Mesodermal cell (in vitro differentiated cells): Measurements from ENCODE around the gene PPP2R2B.

Experiments used
- H3K27ac ChIP-seq: 2 replicates; pipeline ENCODE4 v1.7.0; 2013; ENCODE audit warnings: mild to moderate bottlenecking, low read depth, low read length, moderate library complexity; ENCODE audit not compliant: severe bottlenecking
- H3K36me3 ChIP-seq: 2 replicates; pipeline ENCODE4 v1.7.1; 2013; ENCODE audit warnings: mild to moderate bottlenecking, low read length, moderate library complexity; ENCODE audit not compliant: control insufficient read depth, insufficient read depth
- H3K4me1 ChIP-seq: one replicate; pipeline ENCODE4 v1.7.1; 2013; ENCODE audit warnings: mild to moderate bottlenecking, low read length; ENCODE audit not compliant: insufficient read depth, control insufficient read depth, poor library complexity, severe bottlenecking
- H3K4me3 ChIP-seq: 2 replicates; pipeline ENCODE4 v1.7.0; 2013; ENCODE audit warnings: low read length, control low read depth, mild to moderate bottlenecking; ENCODE audit not compliant: insufficient read depth, poor library complexity, severe bottlenecking; ENCODE audit errors: extremely low read depth
- H3K9me3 ChIP-seq: 2 replicates; pipeline ENCODE4 v1.7.1; 2013; ENCODE audit warnings: mild to moderate bottlenecking, low read length, moderate library complexity; ENCODE audit not compliant: control insufficient read depth
- WGBS, 2 experiments: methylation state at CpG; one replicate each; pipeline ENCODE4 v1.1.5; 2013; ENCODE audit warnings: missing lambda C conversion rate in 2 of 2; ENCODE audit not compliant: insufficient coverage in 2 of 2; 5-methylcytosine and 5-hydroxymethylcytosine counted together

PPP2R2B gene

DNA sequence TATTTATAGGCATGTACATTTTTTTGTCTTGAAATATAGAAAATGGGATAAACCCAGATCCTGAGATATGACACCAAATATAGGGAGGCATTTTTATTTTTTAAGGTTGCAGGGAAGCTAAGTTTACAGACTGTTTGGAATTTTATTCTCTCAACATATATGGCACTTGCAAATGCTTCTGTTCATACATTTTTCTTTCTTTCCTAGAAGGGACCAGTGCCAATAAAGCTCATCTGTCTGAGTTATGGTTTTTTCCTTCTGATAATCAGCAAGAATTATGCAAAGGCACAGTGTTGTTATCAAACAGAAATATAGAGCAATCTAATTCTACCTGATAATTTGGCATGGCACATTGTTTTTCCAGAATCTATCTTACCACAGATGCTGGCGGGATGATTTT, 205.7 kb downstream of the PPP2R2B start:
- peaks cover 3% of the 10 kb centered on the region for H3K4me1 ChIP-seq
- no peaks in the 10 kb centered on the region for H3K36me3 ChIP-seq
- no peaks in the 10 kb centered on the region for H3K9me3 ChIP-seq
- WGBS, 2 experiments = no CpG with 5 or more reads among the region's 1 CpG
- no peak overlapping the region for H3K27ac ChIP-seq
- H3K4me3 ChIP-seq = no peak overlapping the region

- WGBS, 2 experiments = 82% methylated on average over 6 to 7 of the region's 7 CpGs
Measured at GRCh38 chr5:146671561-146672295, 206.8 kb downstream of the PPP2R2B start.

GRCh38 chr5:146669656-146670055, 208.9 kb downstream of the PPP2R2B start:
- WGBS, 2 experiments = 83% methylated on average over 1 of the region's 3 CpGs; no CpG with 5 or more reads in 1 of the 2 experiments
- peaks cover 3% of the 10 kb centered on the region for H3K4me1 ChIP-seq
- no peak overlapping the region for H3K4me3 ChIP-seq

More at GRCh38 chr5:146671561-146672295, 206.8 kb downstream of the PPP2R2B start:
- Histone ChIP-seq H3K36me3 (no peaks in the 10 kb centered on the region), H3K4me1 (peaks cover 3% of the 10 kb centered on the region), H3K27ac (no peak overlapping the region), H3K4me3 (no peak overlapping the region), H3K9me3 (no peaks in the 10 kb centered on the region)

GRCh38 chr5:146667633-146668272, 210.8 kb downstream of the PPP2R2B start:
- H3K27ac ChIP-seq = no peak overlapping the region
- peaks cover 3% of the 10 kb centered on the region for H3K4me1 ChIP-seq
- H3K4me3 ChIP-seq = no peak overlapping the region
- no peaks in the 10 kb centered on the region for H3K9me3 ChIP-seq
- 75 to 82% methylated on average over 3 of the region's 4 CpGs for WGBS, 2 experiments
- no peaks in the 10 kb centered on the region for H3K36me3 ChIP-seq

More at GRCh38 chr5:146669656-146670055, 208.9 kb downstream of the PPP2R2B start:
- Histone ChIP-seq H3K36me3 (no peaks in the 10 kb centered on the region), H3K9me3 (no peaks in the 10 kb centered on the region), H3K27ac (no peak overlapping the region)

DNA sequence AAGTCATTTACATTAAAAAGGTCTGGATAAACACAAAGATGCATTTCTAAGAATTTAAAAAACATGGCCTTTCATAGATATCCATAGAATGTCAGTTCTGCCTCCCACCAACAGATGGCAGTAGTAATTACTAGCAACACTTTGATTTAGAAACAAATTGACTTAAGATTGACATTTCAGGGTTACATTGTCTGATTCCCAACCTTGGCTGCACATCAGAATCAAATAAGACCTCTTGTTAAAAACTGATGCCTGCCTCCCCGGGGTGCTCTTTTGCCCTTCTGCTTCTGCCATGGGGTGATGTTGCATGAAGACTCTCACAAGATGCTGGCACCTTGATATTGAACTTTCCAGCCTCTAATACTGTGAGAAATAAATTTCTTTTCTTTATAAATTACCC, 216.3 kb downstream of the PPP2R2B start:
- Histone ChIP-seq H3K36me3 (no peaks in the 10 kb centered on the region), H3K4me1 (no peaks in the 10 kb centered on the region), H3K27ac (no peak overlapping the region), H3K4me3 (no peak overlapping the region), H3K9me3 (no peaks in the 10 kb centered on the region)
- 89% methylated on average over 1 of the region's 1 CpG; no CpG with 5 or more reads in 1 of the 2 experiments for WGBS, 2 experiments

DNA sequence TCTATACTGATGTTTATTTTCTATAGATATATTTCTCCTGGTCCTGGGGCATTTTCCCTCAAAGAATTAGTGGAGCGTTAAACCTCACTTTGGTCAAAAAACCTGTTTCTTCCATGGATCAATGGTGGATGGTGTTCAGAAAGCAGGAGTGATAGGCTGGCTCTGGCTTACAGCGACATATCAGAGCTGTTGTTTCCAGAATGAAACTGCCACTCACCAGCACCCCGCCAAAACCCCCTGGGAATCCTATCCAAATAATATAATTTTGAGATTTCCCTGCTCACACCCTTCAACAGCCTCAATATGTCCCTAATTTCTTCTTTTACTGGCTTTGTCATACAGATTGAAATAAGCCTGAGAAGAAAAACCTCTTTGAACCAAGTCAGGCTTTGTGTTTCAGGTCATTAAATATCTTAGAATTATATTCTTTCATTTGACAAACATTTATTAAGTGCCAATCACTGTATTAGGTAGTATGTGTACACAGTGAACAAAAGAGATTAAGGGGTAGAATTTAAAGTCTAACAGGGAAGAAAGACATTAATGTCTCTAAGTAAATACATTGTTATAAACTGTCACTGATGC, 218.1 kb downstream of the PPP2R2B start:
- H3K36me3 ChIP-seq = no peaks in the 10 kb centered on the region
- no peak overlapping the region for H3K4me3 ChIP-seq
- WGBS, 2 experiments = 71% methylated on average over 1 of the region's 3 CpGs; no CpG with 5 or more reads in 1 of the 2 experiments
- no peaks in the 10 kb centered on the region for H3K4me1 ChIP-seq
- H3K27ac ChIP-seq = no peak overlapping the region
- H3K9me3 ChIP-seq = no peaks in the 10 kb centered on the region

GRCh38 chr5:146659961-146660360, 218.6 kb downstream of the PPP2R2B start:
- WGBS, 2 experiments = no CpG with 5 or more reads among the region's 3 CpGs
- Histone ChIP-seq H3K27ac (no peak overlapping the region), H3K4me3 (no peak overlapping the region), H3K36me3 (no peaks in the 10 kb centered on the region), H3K4me1 (no peaks in the 10 kb centered on the region), H3K9me3 (no peaks in the 10 kb centered on the region)

GRCh38 chr5:146656703-146657102, 221.9 kb downstream of the PPP2R2B start:
- H3K36me3 ChIP-seq = no peaks in the 10 kb centered on the region
- H3K4me3 ChIP-seq = no peak overlapping the region
- no peak overlapping the region for H3K27ac ChIP-seq
- WGBS, 2 experiments = 91 to 93% methylated on average over 4 to 5 of the region's 7 CpGs
- no peaks in the 10 kb centered on the region for H3K4me1 ChIP-seq
- no peaks in the 10 kb centered on the region for H3K9me3 ChIP-seq

- 90 to 95% methylated on average over 6 to 7 of the region's 7 CpGs for WGBS, 2 experiments
- H3K4me3 ChIP-seq = no peak overlapping the region
- H3K27ac ChIP-seq = no peak overlapping the region
- no peaks in the 10 kb centered on the region for H3K4me1 ChIP-seq
- H3K9me3 ChIP-seq = no peaks in the 10 kb centered on the region
- H3K36me3 ChIP-seq = no peaks in the 10 kb centered on the region
Measured at GRCh38 chr5:146653560-146653959, 225.0 kb downstream of the PPP2R2B start.

- H3K4me3 ChIP-seq = no peak overlapping the region
- no peaks in the 10 kb centered on the region for H3K36me3 ChIP-seq
- 70 to 100% methylated on average over 1 of the region's 1 CpG for WGBS, 2 experiments
- no peaks in the 10 kb centered on the region for H3K9me3 ChIP-seq
- no peak overlapping the region for H3K27ac ChIP-seq
- H3K4me1 ChIP-seq = no peaks in the 10 kb centered on the region
Measured at GRCh38 chr5:146652547-146652946, 226.0 kb downstream of the PPP2R2B start.
